ENCODE results near the gene ZNF609. TPM values are rescaled to one million over a fixed set of nuclear protein-coding genes. Genes with fewer than 3 reads are reported as not detected.

ZNF609 gene
- total and polyA plus RNA-seq, 10 of the 15 experiments (the other 5 are each of a cell fraction or from before 2014, with no cell fraction given), result 5.1 to 35.3 (median 13.6) TPM

- ChIA-PET CTCF (interaction anchor here (0.6 to 1.7 kb wide), 4 partner anchors 10 to 116 kb away, joined by 3 to 5 read pairs (median 4); no protein-coding TSS in a partner anchor), RAD21 (ENCODE audit: unreplicated experiment) (interaction anchor here (1.3 to 3.0 kb wide), 4 partner anchors 12 to 192 kb away, joined by 4 to 16 read pairs (median 12); partner anchors contain the start of gene ZNF609), POLR2A (interaction anchor here (0.8 to 2.3 kb wide), 3 partner anchors 12 to 209 kb away, joined by 3 to 9 read pairs (median 5); no protein-coding TSS in a partner anchor), SMC1A (ENCODE audit: uncharacterized antibody, unreplicated experiment) (interaction anchor here (0.9 to 3.1 kb wide), 8 partner anchors 11 to 225 kb away, joined by 3 to 24 read pairs (median 8); partner anchors contain the start of gene ZNF609)
- Histone ChIP-seq H3K27me3 (replicated peaks in 1 of 2; ENCODE audit: control insufficient read depth in 2 of 2, insufficient read depth in 2 of 2, low read length in 1 of 2) (no peaks in the 10 kb centered on the region), H3K4me3 (0 out of 2 replicates have a peak overlapping the region, but pooled peaks have one; percentile 24), H3K9me3 (replicated peaks; ENCODE audit: control insufficient read depth, insufficient read depth, low read length) (no peaks in the 10 kb centered on the region), H3K36me3 (ENCODE audit: control insufficient read depth in 2 of 2, insufficient read depth in 2 of 2, low read length in 1 of 2) (peaks cover 0 to 5% of the 10 kb centered on the region in 2 experiments; a peak in 1 of 4 replicates), H3K9ac (ENCODE audit: control insufficient read depth, insufficient read depth, low read length) (no peak overlapping the region), H3K4me1 (ENCODE audit: control insufficient read depth, insufficient read depth, low read length) (peaks cover 30% of the 10 kb centered on the region), H3K27ac (ENCODE audit: control insufficient read depth, insufficient read depth) (peak overlapping the region; percentile 81), H3K79me2 (ENCODE audit: control insufficient read depth, insufficient read depth, low read length) (peaks cover 3% of the 10 kb centered on the region; the same call in 1 of the 2 replicates), H3K4me2 (ENCODE audit: control insufficient read depth, insufficient read depth) (peak overlapping the region; percentile 61; the same call in 1 of the 2 replicates), H4K20me1 (ENCODE audit: control insufficient read depth, insufficient read depth) (no peaks in the 10 kb centered on the region), H2AFZ (ENCODE audit: control insufficient read depth, low read depth, low read length) (no peak overlapping the region)
- DNase-seq (ENCODE audit: low read depth, low spot score) (no peak), FAIRE-seq (no peak), ATAC-seq (no peak)
- no TSS peak for BruUV-seq (replicated peaks)
- in situ Hi-C loops (cut with MboI) (no loop called here), intact Hi-C loops (cut with micrococcal nuclease; ENCODE audit: unreplicated experiment) (no loop called here)
- 96% methylated on average over 2 of the region's 2 CpGs for WGBS (ENCODE audit: insufficient coverage, insufficient replicate concordance, low lambda C conversion rate, missing lambda C conversion rate)
- no peak for TF ChIP-seq CREB1 (IDR thresholded peaks at IDR 0.05; ENCODE audit: low read depth)
- TF ChIP-seq BCL11A (IDR thresholded peaks at IDR 0.05; ENCODE audit: low read depth, low read length), result no peak
- TF ChIP-seq GABPA (IDR thresholded peaks at IDR 0.05; ENCODE audit: low read depth), result no peak
- no peak for TF ChIP-seq RAD21 (IDR thresholded peaks at IDR 0.05; ENCODE audit: insufficient read depth, low read depth, low read length)
- TF ChIP-seq, protein P1, sequence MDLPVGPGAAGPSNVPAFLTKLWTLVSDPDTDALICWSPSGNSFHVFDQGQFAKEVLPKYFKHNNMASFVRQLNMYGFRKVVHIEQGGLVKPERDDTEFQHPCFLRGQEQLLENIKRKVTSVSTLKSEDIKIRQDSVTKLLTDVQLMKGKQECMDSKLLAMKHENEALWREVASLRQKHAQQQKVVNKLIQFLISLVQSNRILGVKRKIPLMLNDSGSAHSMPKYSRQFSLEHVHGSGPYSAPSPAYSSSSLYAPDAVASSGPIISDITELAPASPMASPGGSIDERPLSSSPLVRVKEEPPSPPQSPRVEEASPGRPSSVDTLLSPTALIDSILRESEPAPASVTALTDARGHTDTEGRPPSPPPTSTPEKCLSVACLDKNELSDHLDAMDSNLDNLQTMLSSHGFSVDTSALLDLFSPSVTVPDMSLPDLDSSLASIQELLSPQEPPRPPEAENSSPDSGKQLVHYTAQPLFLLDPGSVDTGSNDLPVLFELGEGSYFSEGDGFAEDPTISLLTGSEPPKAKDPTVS (IDR thresholded peaks at IDR 0.05; ENCODE audit: low read depth, low read length), result no peak
- TF ChIP-seq NR2C1 (IDR thresholded peaks at IDR 0.05), result no peak
- TF ChIP-seq SMARCA5 (IDR thresholded peaks at IDR 0.05), result no peak
- no peak for TF ChIP-seq CTCF (IDR thresholded peaks at IDR 0.05 in 2 of 3, conservative IDR thresholded peaks at IDR 0.05 in 1 of 3; ENCODE audit: control insufficient read depth in 2 of 3, extremely low read depth in 1 of 3, insufficient read depth in 1 of 3, low read depth in 3 of 3, low read length in 3 of 3)
- TF ChIP-seq SPI1 (IDR thresholded peaks at IDR 0.05; ENCODE audit: borderline replicate concordance, insufficient read depth, low read depth, low read length), result no peak
- TF ChIP-seq TBL1XR1 (IDR thresholded peaks at IDR 0.05; ENCODE audit: low read depth, low read length), result no peak
- no peak for TF ChIP-seq RCOR1 (conservative IDR thresholded peaks at IDR 0.05; ENCODE audit: low read depth, low read length)
- TF ChIP-seq MXI1 (IDR thresholded peaks at IDR 0.05; ENCODE audit: low read depth, low read length), result no peak
Observed at GRCh38 chr15:64443016-64443415, 17.4 kb upstream of the ZNF609 start.
